Astrocyte of the spinal cord (primary cell): ENCODE data around the gene HDGFL3.

Experiments
- DNase-seq: peaks from one replicate; pipeline ENCODE4 v3.0.0; 2011; ENCODE audit warnings: low read depth, low spot score
- H3K4me3 ChIP-seq: 2 replicates; pipeline ENCODE4 v1.5.1; 2011; ENCODE audit warnings: low read depth, mild to moderate bottlenecking, low read length, moderate library complexity
- CTCF ChIP-seq: IDR thresholded peaks from 2 replicates; pipeline ENCODE4 v1.5.1; 2012; ENCODE audit warnings: low read depth, mild to moderate bottlenecking, low read length, inconsistent platforms
- in situ Hi-C: cut with HindIII; loops from 2 replicates; pipeline ENCODE4 v1.10.0; 2017; ENCODE audit warnings: low sequenced_read_pairs

Gene HDGFL3

GRCh38 chr15:83123529-83123928, 84.1 kb downstream of the HDGFL3 start:
- in situ Hi-C loops, result no loop called here
- DNase-seq, result no peak
- no peak overlapping the region for H3K4me3 ChIP-seq
- TF ChIP-seq CTCF, result no peak

- in situ Hi-C loops, result no loop called here
- DNase-seq, result no peak
- no peak overlapping the region for H3K4me3 ChIP-seq
- no peak for TF ChIP-seq CTCF
Measured at GRCh38 chr15:83119968-83120581, 87.5 kb downstream of the HDGFL3 start.

GRCh38 chr15:83118968-83119367, 88.7 kb downstream of the HDGFL3 start:
- TF ChIP-seq CTCF, result no peak
- in situ Hi-C loops, result no loop called here
- no peak for DNase-seq
- H3K4me3 ChIP-seq, result no peak overlapping the region

- H3K4me3 ChIP-seq, result no peak overlapping the region
- in situ Hi-C loops, result no loop called here
- no peak for DNase-seq
- no peak for TF ChIP-seq CTCF
Measured at GRCh38 chr15:83118291-83118827, 89.3 kb downstream of the HDGFL3 start.

GRCh38 chr15:83115831-83116565, 91.6 kb downstream of the HDGFL3 start:
- no peak overlapping the region for H3K4me3 ChIP-seq
- no peak for DNase-seq
- TF ChIP-seq CTCF, result no peak
- in situ Hi-C loops, result no loop called here

- H3K4me3 ChIP-seq, result no peak overlapping the region
- in situ Hi-C loops, result no loop called here
Measured at GRCh38 chr15:83115410-83115809, 92.2 kb downstream of the HDGFL3 start.

More at GRCh38 chr15:83115410-83115809, 92.2 kb downstream of the HDGFL3 start:
- no peak for DNase-seq
- no peak for TF ChIP-seq CTCF
